SK-N-SH (cell line): ENCODE data around the gene SLC22A13.

Experiments used
- EP300 ChIP-seq, 2 experiments: IDR thresholded peaks; 2 replicates each; pipeline versions ENCODE4 v1.4.0 to v1.6.1; 2012; ENCODE audit warnings: borderline replicate concordance in 1 of 2, low read depth in 1 of 2, low read length in 1 of 2
- FOSL2 ChIP-seq: IDR thresholded peaks from 2 replicates; pipeline ENCODE4 v1.4.0; 2012; ENCODE audit warnings: low read depth, mild to moderate bottlenecking, moderate library complexity, borderline replicate concordance
- FOXM1 ChIP-seq: IDR thresholded peaks from 2 replicates; pipeline ENCODE4 v1.4.0; 2012; ENCODE audit warnings: low read depth, mild to moderate bottlenecking
- GABPA ChIP-seq: IDR thresholded peaks from 2 replicates; pipeline ENCODE4 v1.4.0; 2012; ENCODE audit warnings: low read depth, mild to moderate bottlenecking
- IRF3 ChIP-seq: fragments of 150-350 bp; IDR thresholded peaks from 2 replicates; pipeline ENCODE4 v1.6.1; 2016; ENCODE audit warnings: mild to moderate bottlenecking, low read depth, low read length
- POLR2AphosphoS5 ChIP-seq: IDR thresholded peaks from 2 replicates; pipeline ENCODE4 v1.6.1; 2012; ENCODE audit warnings: low read depth, low read length
- RAD21 ChIP-seq: IDR thresholded peaks from 2 replicates; pipeline ENCODE4 v1.6.1; 2012; ENCODE audit warnings: mild to moderate bottlenecking, low read length
- RCOR1 ChIP-seq: fragments of 150-350 bp; IDR thresholded peaks from 2 replicates; pipeline ENCODE4 v1.6.1; 2017; ENCODE audit warnings: antibody characterized with exemption, low read length
- REST ChIP-seq: IDR thresholded peaks from 2 replicates; pipeline ENCODE4 v1.6.1; 2012; ENCODE audit warnings: mild to moderate bottlenecking, low read depth, low read length, moderate library complexity
- SIN3A ChIP-seq: IDR thresholded peaks from 2 replicates; pipeline ENCODE4 v1.6.1; 2012; ENCODE audit warnings: low read depth, mild to moderate bottlenecking, low read length, moderate library complexity, borderline replicate concordance
- TAF1 ChIP-seq: IDR thresholded peaks from 2 replicates; pipeline ENCODE4 v1.6.1; 2012; ENCODE audit warnings: low read depth, mild to moderate bottlenecking, low read length, moderate library complexity, borderline replicate concordance
- TF ChIP-seq, protein P1 (sequence below): fragments of 200-600 bp; sonication (generic); IDR thresholded peaks from 2 replicates; pipeline ENCODE4 v1.6.1; 2017; ENCODE audit warnings: antibody characterized with exemption, mild to moderate bottlenecking, moderate library complexity
- TF ChIP-seq, protein P2 (sequence below): IDR thresholded peaks from 2 replicates; pipeline ENCODE4 v1.4.0; 2012; ENCODE audit warnings: low read depth
- TF ChIP-seq, protein P3 (sequence below): fragments of 150-350 bp; IDR thresholded peaks from 2 replicates; pipeline ENCODE4 v1.6.1; 2017; ENCODE audit warnings: antibody characterized with exemption, low read length, low read depth, borderline replicate concordance

- TF ChIP-seq, protein P1, sequence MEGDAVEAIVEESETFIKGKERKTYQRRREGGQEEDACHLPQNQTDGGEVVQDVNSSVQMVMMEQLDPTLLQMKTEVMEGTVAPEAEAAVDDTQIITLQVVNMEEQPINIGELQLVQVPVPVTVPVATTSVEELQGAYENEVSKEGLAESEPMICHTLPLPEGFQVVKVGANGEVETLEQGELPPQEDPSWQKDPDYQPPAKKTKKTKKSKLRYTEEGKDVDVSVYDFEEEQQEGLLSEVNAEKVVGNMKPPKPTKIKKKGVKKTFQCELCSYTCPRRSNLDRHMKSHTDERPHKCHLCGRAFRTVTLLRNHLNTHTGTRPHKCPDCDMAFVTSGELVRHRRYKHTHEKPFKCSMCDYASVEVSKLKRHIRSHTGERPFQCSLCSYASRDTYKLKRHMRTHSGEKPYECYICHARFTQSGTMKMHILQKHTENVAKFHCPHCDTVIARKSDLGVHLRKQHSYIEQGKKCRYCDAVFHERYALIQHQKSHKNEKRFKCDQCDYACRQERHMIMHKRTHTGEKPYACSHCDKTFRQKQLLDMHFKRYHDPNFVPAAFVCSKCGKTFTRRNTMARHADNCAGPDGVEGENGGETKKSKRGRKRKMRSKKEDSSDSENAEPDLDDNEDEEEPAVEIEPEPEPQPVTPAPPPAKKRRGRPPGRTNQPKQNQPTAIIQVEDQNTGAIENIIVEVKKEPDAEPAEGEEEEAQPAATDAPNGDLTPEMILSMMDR = no peak
- TF ChIP-seq POLR2AphosphoS5 (no peak), REST (no peak), TAF1 (no peak), RAD21 (no peak), IRF3 (no peak), FOSL2 (no peak), GABPA (no peak), RCOR1 (no peak), FOXM1 (no peak), EP300 (IDR thresholded peaks at IDR 0.05; ENCODE audit: borderline replicate concordance in 1 of 2, low read depth in 1 of 2, low read length in 1 of 2) (no peak), SIN3A (no peak)
- TF ChIP-seq, protein P2, sequence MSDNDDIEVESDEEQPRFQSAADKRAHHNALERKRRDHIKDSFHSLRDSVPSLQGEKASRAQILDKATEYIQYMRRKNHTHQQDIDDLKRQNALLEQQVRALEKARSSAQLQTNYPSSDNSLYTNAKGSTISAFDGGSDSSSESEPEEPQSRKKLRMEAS = no peak
- TF ChIP-seq, protein P3, sequence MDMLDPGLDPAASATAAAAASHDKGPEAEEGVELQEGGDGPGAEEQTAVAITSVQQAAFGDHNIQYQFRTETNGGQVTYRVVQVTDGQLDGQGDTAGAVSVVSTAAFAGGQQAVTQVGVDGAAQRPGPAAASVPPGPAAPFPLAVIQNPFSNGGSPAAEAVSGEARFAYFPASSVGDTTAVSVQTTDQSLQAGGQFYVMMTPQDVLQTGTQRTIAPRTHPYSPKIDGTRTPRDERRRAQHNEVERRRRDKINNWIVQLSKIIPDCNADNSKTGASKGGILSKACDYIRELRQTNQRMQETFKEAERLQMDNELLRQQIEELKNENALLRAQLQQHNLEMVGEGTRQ = no peak
Measured at GRCh38 chr3:38313263-38313662, 47.7 kb downstream of the SLC22A13 start.
